ENCODE results near the gene MDFI.

The MDFI gene

GRCh38 chr6:41673704-41674000 lies 35.4 kb downstream of the MDFI start:
- no peak overlapping the region for H3K27ac ChIP-seq
- TF ChIP-seq CTCF (IDR thresholded peaks at IDR 0.05) (no peak), ZFX (IDR thresholded peaks at IDR 0.05; ENCODE audit: borderline replicate concordance) (no peak)

GRCh38 chr6:41674231-41675000 lies 36.1 kb downstream of the MDFI start:
- no peak for TF ChIP-seq ZFX (IDR thresholded peaks at IDR 0.05; ENCODE audit: borderline replicate concordance)
- TF ChIP-seq CTCF (IDR thresholded peaks at IDR 0.05), result no peak
- no peak overlapping the region for H3K27ac ChIP-seq

- H3K27ac ChIP-seq, result no peak overlapping the region
- TF ChIP-seq ZFX (IDR thresholded peaks at IDR 0.05; ENCODE audit: borderline replicate concordance) (no peak), CTCF (IDR thresholded peaks at IDR 0.05) (no peak)
Observed at GRCh38 chr6:41675176-41675775, 37.0 kb downstream of the MDFI start.

GRCh38 chr6:41675992-41676391 lies 37.7 kb downstream of the MDFI start:
- TF ChIP-seq CTCF (IDR thresholded peaks at IDR 0.05) (no peak), ZFX (IDR thresholded peaks at IDR 0.05; ENCODE audit: borderline replicate concordance) (no peak)

DNA sequence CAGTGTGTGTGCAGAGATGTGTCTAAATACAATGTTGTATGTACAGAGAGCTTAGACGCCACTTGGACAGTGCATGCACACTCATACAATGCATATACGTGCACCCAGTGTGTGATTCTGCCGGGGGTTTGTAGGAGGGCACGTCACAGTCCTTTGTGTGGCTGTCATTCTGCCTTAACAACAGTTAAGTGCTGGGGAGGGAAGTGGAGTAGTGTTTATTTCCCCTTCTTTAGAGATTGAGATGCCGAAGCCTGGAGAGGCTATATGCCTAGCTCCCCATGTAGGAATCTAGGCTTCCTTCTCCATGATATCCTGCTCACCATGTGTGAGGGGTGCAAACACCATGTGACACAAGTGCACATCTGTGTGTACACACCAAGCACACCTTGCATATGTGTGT lies 38.2 kb downstream of the MDFI start:
- TF ChIP-seq ZFX (IDR thresholded peaks at IDR 0.05; ENCODE audit: borderline replicate concordance), result no peak
- no peak for TF ChIP-seq CTCF (IDR thresholded peaks at IDR 0.05)
- no peak overlapping the region for H3K27ac ChIP-seq

More at GRCh38 chr6:41675992-41676391, 37.7 kb downstream of the MDFI start:
- no peak overlapping the region for H3K27ac ChIP-seq

DNA sequence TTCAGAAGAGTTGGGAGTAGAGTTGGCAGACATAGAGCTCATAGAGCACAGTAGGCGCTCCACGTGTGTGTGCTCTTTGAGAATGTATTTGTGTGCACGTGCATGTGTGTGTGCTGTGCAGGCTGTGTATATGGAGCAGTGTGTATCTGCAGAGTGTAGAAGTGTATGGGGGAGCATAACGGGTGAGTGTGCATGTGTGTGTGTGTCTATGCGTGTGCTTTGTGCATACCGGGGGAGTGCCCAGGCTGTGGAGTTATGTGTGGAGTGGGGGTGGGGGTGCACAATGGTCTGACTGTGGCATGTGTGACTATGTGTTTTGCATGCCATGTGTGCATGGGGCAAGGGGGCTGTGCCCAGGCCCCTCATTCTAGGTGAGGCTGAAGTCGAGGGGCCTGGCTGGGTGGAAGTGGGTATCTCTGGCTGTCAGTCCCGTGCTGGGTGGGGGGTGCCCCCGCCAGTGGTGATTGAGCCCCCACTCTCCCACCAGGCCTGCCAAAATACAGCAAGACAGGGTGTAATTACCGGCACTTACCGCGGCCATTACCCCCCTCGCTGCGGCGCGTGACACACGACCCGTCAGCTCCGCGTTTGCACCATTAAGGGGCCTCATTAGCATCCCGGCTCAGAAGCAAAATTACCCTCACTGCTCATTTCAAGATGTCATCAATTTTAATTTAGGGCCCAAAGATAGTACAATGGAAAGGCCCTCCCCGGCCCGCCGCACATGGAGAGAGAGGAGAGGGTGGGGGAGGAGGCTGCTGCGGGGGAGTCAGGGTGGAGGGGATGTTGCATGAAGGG lies 39.1 kb downstream of the MDFI start:
- TF ChIP-seq CTCF (IDR thresholded peaks at IDR 0.05) (no peak), ZFX (IDR thresholded peaks at IDR 0.05; ENCODE audit: borderline replicate concordance) (no peak)
- no peak overlapping the region for H3K27ac ChIP-seq
